K562 (cell line): ENCODE measurements around the gene PGBD1. TPM values are rescaled to one million over a fixed set of nuclear protein-coding genes. Genes with fewer than 3 reads are reported as not detected.

Experiments used
- CSDE1 ChIP-seq, 2 experiments: fragments of 450-650 bp; IDR thresholded peaks; 2 replicates each; pipeline ENCODE4 v1.6.1; 2016; ENCODE audit warnings: mild to moderate bottlenecking in 1 of 2
- HDAC2 ChIP-seq: fragments of 450-650 bp; IDR thresholded peaks from 2 replicates; pipeline ENCODE4 v1.6.1; 2016; ENCODE audit warnings: mild to moderate bottlenecking
- HMG20A ChIP-seq: fragments of 450-650 bp; formaldehyde crosslinking; conservative IDR thresholded peaks from 2 replicates; pipeline ENCODE4 v1.4.0; 2020; ENCODE audit warnings: mild to moderate bottlenecking, mixed read lengths
- MAFF ChIP-seq: IDR thresholded peaks from 2 replicates; pipeline ENCODE4 v1.6.1; 2012; ENCODE audit warnings: low read length, improper control_type of control experiment
- MAFK ChIP-seq: IDR thresholded peaks from 2 replicates; pipeline ENCODE4 v1.6.1; 2011; ENCODE audit warnings: low read length, improper control_type of control experiment
- MEF2A ChIP-seq: IDR thresholded peaks from 2 replicates; pipeline ENCODE4 v1.6.1; 2011; ENCODE audit warnings: low read depth, mild to moderate bottlenecking, low read length, moderate library complexity; ENCODE audit not compliant: control insufficient read depth
- NCOA1 ChIP-seq: fragments of 450-650 bp; IDR thresholded peaks from 2 replicates; pipeline ENCODE4 v1.6.1; 2016; ENCODE audit warnings: low read depth
- NFE2 ChIP-seq: IDR thresholded peaks from 2 replicates; pipeline ENCODE4 v1.6.1; 2014; ENCODE audit warnings: antibody characterized with exemption, low read depth
- PURB ChIP-seq: sonication (generic); formaldehyde crosslinking; IDR thresholded peaks from 2 replicates; pipeline ENCODE4 v1.9.0; 2021; ENCODE audit warnings: low read depth, mild to moderate bottlenecking, missing genetic modification reagents
- RNF219 ChIP-seq: fragments of 250-450 bp; sonication (Bioruptor Pico); IDR thresholded peaks from 2 replicates; pipeline ENCODE4 v1.5.0; 2022; ENCODE audit warnings: mild to moderate bottlenecking
- SMAD2 ChIP-seq: fragments of 150-350 bp; IDR thresholded peaks from 2 replicates; pipeline ENCODE4 v1.6.1; 2014; ENCODE audit warnings: low read depth, mild to moderate bottlenecking, low read length
- TEAD2 ChIP-seq: fragments of 450-650 bp; IDR thresholded peaks from 2 replicates; pipeline ENCODE4 v1.6.1; 2016; ENCODE audit warnings: missing genetic modification characterization, control low read depth, missing compliant biosample characterization
- TRIM24 ChIP-seq, 2 experiments: fragments of 450-650 bp; IDR thresholded peaks; 2 replicates each; pipeline ENCODE4 v1.6.1; 2016
- ZBED1 ChIP-seq: IDR thresholded peaks from 2 replicates; pipeline ENCODE4 v1.6.1; 2014
- ZNF316 ChIP-seq: fragments of 450-650 bp; IDR thresholded peaks from 2 replicates; pipeline ENCODE4 v1.6.1; 2016
- polyA plus RNA-seq, 8 experiments: library from polyadenylated mRNA; depleted of rRNA in 4 of 8; stranded (reverse) in 5 of 8; unstranded in 3 of 8; fragments of >200 nt; fragmentation: Nextera tagmentation in 2 of 8; fragmentation: Illumina TruSeq in 1 of 8; extraction: Ambion mirVana in 2 of 8; extraction: Trizol in 1 of 8; gene quantifications; 2 replicates each; pipeline versions ENCODE4 v1.2.1 to v1.2.3, GENCODE V29; 2011 to 2014; ENCODE audit warnings: inconsistent platforms in 1 of 8, missing spikeins in 1 of 8
- total RNA-seq, 7 experiments: library from RNA; depleted of rRNA in 6 of 7; stranded (reverse); fragments of >200 nt in 6 of 7; fragmentation: Illumina TruSeq in 2 of 7; extraction: Trizol in 2 of 7; gene quantifications; 2 replicates each; pipeline versions ENCODE4 v1.2.1 to v1.2.3, GENCODE V29; 2011 to 2021; ENCODE audit warnings: low replicate concordance in 1 of 7
- TF ChIP-seq, protein P1 (sequence below): fragments of 450-650 bp; formaldehyde crosslinking; IDR thresholded peaks from 2 replicates; pipeline ENCODE4 v1.4.0; 2022; ENCODE audit warnings: mild to moderate bottlenecking, moderate library complexity
- TF ChIP-seq, protein P2 (sequence below): fragments of 250-450 bp; sonication (Bioruptor Pico); IDR thresholded peaks from 2 replicates; pipeline ENCODE4 v1.4.0; 2020; ENCODE audit warnings: mild to moderate bottlenecking, moderate library complexity, borderline replicate concordance

PGBD1 gene
- total and polyA plus RNA-seq, 9 of the 15 experiments (the other 6 are each of a cell fraction or from before 2014, with no cell fraction given), result 3.3 to 9.0 (median 7.3) TPM

DNA sequence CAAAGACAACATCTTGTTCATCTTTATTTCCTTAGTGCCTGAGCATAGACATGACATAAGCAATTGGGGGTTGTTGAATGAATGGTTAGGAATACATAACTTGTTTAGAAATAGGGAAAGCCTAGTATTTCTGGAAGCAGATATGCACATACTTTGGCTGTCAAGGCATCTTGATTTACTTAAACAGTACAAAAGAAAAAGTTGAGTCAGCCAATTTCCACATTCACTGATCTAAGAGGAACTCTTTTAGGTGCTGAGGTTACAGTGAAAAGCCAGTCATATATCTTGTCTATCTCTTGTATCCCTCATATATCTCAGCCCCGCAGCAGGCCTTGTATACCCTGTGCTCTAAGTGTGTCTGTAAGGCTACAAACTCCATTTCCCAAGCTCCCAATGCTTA, 40.9 kb upstream of the PGBD1 start (continued):
- TF ChIP-seq SMAD2 (no peak), TEAD2 (tag) (no peak), HDAC2 (no peak), HMG20A (CRISPR knock-in tag) (no peak), TRIM24 (IDR thresholded peaks at IDR 0.05) (no peak), PURB (CRISPR knock-in tag) (no peak), MEF2A (no peak), CSDE1 (IDR thresholded peaks at IDR 0.05) (no peak), ZBED1 (no peak), NFE2 (no peak), NCOA1 (no peak), RNF219 (CRISPR knock-in tag) (no peak), ZNF316 (peak; percentile 95), MAFF (peak; percentile 72; the same call in 1 of the 2 replicates), MAFK (peak; percentile 63; the same call in 1 of the 2 replicates)
- TF ChIP-seq, protein P1, sequence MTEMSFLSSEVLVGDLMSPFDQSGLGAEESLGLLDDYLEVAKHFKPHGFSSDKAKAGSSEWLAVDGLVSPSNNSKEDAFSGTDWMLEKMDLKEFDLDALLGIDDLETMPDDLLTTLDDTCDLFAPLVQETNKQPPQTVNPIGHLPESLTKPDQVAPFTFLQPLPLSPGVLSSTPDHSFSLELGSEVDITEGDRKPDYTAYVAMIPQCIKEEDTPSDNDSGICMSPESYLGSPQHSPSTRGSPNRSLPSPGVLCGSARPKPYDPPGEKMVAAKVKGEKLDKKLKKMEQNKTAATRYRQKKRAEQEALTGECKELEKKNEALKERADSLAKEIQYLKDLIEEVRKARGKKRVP (CRISPR knock-in tag), result no peak
- TF ChIP-seq, protein P2, sequence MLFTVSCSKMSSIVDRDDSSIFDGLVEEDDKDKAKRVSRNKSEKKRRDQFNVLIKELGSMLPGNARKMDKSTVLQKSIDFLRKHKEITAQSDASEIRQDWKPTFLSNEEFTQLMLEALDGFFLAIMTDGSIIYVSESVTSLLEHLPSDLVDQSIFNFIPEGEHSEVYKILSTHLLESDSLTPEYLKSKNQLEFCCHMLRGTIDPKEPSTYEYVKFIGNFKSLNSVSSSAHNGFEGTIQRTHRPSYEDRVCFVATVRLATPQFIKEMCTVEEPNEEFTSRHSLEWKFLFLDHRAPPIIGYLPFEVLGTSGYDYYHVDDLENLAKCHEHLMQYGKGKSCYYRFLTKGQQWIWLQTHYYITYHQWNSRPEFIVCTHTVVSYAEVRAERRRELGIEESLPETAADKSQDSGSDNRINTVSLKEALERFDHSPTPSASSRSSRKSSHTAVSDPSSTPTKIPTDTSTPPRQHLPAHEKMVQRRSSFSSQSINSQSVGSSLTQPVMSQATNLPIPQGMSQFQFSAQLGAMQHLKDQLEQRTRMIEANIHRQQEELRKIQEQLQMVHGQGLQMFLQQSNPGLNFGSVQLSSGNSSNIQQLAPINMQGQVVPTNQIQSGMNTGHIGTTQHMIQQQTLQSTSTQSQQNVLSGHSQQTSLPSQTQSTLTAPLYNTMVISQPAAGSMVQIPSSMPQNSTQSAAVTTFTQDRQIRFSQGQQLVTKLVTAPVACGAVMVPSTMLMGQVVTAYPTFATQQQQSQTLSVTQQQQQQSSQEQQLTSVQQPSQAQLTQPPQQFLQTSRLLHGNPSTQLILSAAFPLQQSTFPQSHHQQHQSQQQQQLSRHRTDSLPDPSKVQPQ, result no peak
